Kidney (tissue), 14 donors: Measurements from ENCODE around the gene NR2F2. TPM values are rescaled to one million over a fixed set of nuclear protein-coding genes. Genes with fewer than 3 reads are reported as not detected.

ENCODE experiments used
- DNase-seq, 5 donors: peaks; one replicate each; pipeline ENCODE4 v3.0.0-alpha.2; 2013 to 2020
- FAIRE-seq: peaks from 2 replicates; lab custom pipeline; 2012; peaks lifted over from hg19 to GRCh38; lab: Jason Lieb, UNC
- H3K27ac ChIP-seq, 2 donors: one replicate each; pipeline ENCODE4 v1.7.0; 2013; ENCODE audit warnings: low read depth in 2 of 2, low read length in 2 of 2, inconsistent platforms in 1 of 2
- H3K27me3 ChIP-seq: one replicate; pipeline ENCODE4 v1.7.1; 2013; ENCODE audit warnings: low read length, inconsistent platforms; ENCODE audit not compliant: control insufficient read depth, insufficient read depth
- H3K36me3 ChIP-seq, 3 donors: one replicate each; pipeline versions ENCODE4 v1.7.0 to v1.7.1; 2013; ENCODE audit warnings: low read length in 3 of 3, control low read depth in 1 of 3, inconsistent platforms in 1 of 3; ENCODE audit not compliant: insufficient read depth in 3 of 3, control insufficient read depth in 2 of 3
- H3K4me1 ChIP-seq, 3 donors: one replicate each; pipeline versions ENCODE4 v1.7.0 to v1.7.1; 2013; ENCODE audit warnings: low read length in 3 of 3, inconsistent platforms in 1 of 3, low read depth in 1 of 3; ENCODE audit not compliant: control insufficient read depth in 2 of 3, insufficient read depth in 2 of 3
- H3K4me3 ChIP-seq, 3 donors: one replicate each; pipeline versions ENCODE4 v1.7.0 to v1.8.1; 2013; ENCODE audit warnings: low read length in 3 of 3, control low read depth in 1 of 3, inconsistent platforms in 1 of 3
- H3K9ac ChIP-seq, 3 donors: one replicate each; pipeline versions ENCODE4 v1.7.0 to v1.7.1; 2013; ENCODE audit warnings: low read length in 3 of 3, control low read depth in 1 of 3, inconsistent platforms in 1 of 3
- H3K9me3 ChIP-seq, 3 donors: one replicate each; pipeline versions ENCODE4 v1.7.0 to v1.7.1; 2013; ENCODE audit warnings: low read length in 3 of 3, control low read depth in 1 of 3, inconsistent platforms in 1 of 3; ENCODE audit not compliant: control insufficient read depth in 2 of 3, insufficient read depth in 1 of 3
- intact Hi-C: fragments of 100-400 bp; cut with DNase I; formaldehyde crosslinking; loops from one replicate; pipeline ENCODE4 v1.11.1; 2022
- polyA plus RNA-seq: library from polyadenylated mRNA; stranded (reverse); fragments of 350-450 nt; fragmentation: Illumina TruSeq; extraction: RNeasy Lipid Tissue Mini Kit (QIAGEN cat#74804); gene quantifications from one replicate; pipeline ENCODE4 v1.2.3, GENCODE V29; 2014; ENCODE audit warnings: low read depth, low replicate concordance; ENCODE audit not compliant: insufficient read depth
- total RNA-seq: library from RNA; stranded (reverse); fragmentation: NEBNext Ultra II Directional; extraction: Animal tissue kit (Norgen Biotek cat#: 25700); gene quantifications from one replicate; pipeline ENCODE4 v1.2.1, GENCODE V29; 2021
- TF ChIP-seq, protein P1 (sequence below): IDR thresholded peaks from 3 replicates; pipeline ENCODE4 v1.5.1; 2012; ENCODE audit warnings: mild to moderate bottlenecking, moderate library complexity, borderline replicate concordance; ENCODE audit not compliant: insufficient read depth; ENCODE audit errors: extremely low read depth
- donor health status: control.
- donor health status: control.
- donor health status: control.
- donor health status: control.
- donor health status: control.
- donor health status: DM: yes; HTN: yes; CAD: no.
- donor health status: Normal renal cell carcinoma (clear cell type).

Gene NR2F2
- total and polyA plus RNA-seq, 2 donors from 2014 or later: 42.5 to 191 TPM

DNA sequence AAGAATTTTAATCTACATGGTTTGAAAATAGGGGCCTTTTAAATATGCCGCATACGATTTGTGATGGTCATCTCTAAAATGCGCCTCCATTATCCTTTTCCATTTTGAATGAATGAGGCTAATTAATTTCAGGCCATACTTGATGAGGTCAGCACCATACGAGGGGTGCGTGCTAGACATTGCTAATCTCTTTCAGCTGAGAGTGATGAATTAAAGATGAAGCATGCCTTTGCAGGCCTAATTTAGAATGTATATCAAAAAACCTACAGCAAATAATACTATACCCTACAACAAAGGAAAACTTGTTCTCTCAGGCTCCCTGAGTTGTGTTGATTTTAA, 18.6 kb upstream of the NR2F2 start:
- H3K4me3 ChIP-seq: peak overlapping the region in 1 of 3 donors; percentile 1
- no peaks in the 10 kb centered on the region for H3K9me3 ChIP-seq
- no peaks in the 10 kb centered on the region for H3K27me3 ChIP-seq
- DNase-seq (no peak), FAIRE-seq (no peak)
- TF ChIP-seq, protein P1, sequence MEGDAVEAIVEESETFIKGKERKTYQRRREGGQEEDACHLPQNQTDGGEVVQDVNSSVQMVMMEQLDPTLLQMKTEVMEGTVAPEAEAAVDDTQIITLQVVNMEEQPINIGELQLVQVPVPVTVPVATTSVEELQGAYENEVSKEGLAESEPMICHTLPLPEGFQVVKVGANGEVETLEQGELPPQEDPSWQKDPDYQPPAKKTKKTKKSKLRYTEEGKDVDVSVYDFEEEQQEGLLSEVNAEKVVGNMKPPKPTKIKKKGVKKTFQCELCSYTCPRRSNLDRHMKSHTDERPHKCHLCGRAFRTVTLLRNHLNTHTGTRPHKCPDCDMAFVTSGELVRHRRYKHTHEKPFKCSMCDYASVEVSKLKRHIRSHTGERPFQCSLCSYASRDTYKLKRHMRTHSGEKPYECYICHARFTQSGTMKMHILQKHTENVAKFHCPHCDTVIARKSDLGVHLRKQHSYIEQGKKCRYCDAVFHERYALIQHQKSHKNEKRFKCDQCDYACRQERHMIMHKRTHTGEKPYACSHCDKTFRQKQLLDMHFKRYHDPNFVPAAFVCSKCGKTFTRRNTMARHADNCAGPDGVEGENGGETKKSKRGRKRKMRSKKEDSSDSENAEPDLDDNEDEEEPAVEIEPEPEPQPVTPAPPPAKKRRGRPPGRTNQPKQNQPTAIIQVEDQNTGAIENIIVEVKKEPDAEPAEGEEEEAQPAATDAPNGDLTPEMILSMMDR: no peak
- H3K4me1 ChIP-seq: peaks cover 1 to 28% (median 14%) of the 10 kb centered on the region in 3 donors
- intact Hi-C loops: no loop called here
- no peak overlapping the region for H3K9ac ChIP-seq
- H3K36me3 ChIP-seq: peaks cover 0 to 2% (median 0%) of the 10 kb centered on the region in 3 donors
- H3K27ac ChIP-seq: peak overlapping the region; percentile 13 to 37

GRCh38 chr15:96312641-96313335, 17.7 kb upstream of the NR2F2 start:
- Histone ChIP-seq H3K4me1 (peaks cover 4 to 28% (median 16%) of the 10 kb centered on the region in 3 donors), H3K9ac (no peak overlapping the region), H3K9me3 (no peaks in the 10 kb centered on the region), H3K36me3 (peaks cover 0 to 2% (median 0%) of the 10 kb centered on the region in 3 donors), H3K4me3 (no peak overlapping the region), H3K27me3 (no peaks in the 10 kb centered on the region), H3K27ac (peak overlapping the region in 1 of 2 donors; percentile 37)
- TF ChIP-seq, protein P1: no peak
- intact Hi-C loops: no loop called here
- DNase-seq: no peak
- FAIRE-seq: no peak

GRCh38 chr15:96314518-96314917, 16.0 kb upstream of the NR2F2 start:
- FAIRE-seq: no peak
- intact Hi-C loops: no loop called here

More at GRCh38 chr15:96314518-96314917, 16.0 kb upstream of the NR2F2 start:
- Histone ChIP-seq H3K27ac (no peak overlapping the region), H3K4me1 (peaks cover 4 to 23% (median 12%) of the 10 kb centered on the region in 3 donors), H3K27me3 (no peaks in the 10 kb centered on the region), H3K36me3 (peaks cover 0 to 2% (median 0%) of the 10 kb centered on the region in 3 donors), H3K9me3 (no peaks in the 10 kb centered on the region), H3K9ac (no peak overlapping the region), H3K4me3 (no peak overlapping the region)
- TF ChIP-seq, protein P1: no peak
- no peak for DNase-seq
